ENCODE measurements around the gene AGAP1.

GRCh38 chr2:235849489-235849888 lies 355.6 kb downstream of the AGAP1 start:
- TF ChIP-seq POLR2A (IDR thresholded peaks at IDR 0.05; ENCODE audit: low read depth, low read length) (no peak), CTCF (IDR thresholded peaks at IDR 0.05; ENCODE audit: extremely low read depth in 1 of 2, insufficient read depth in 1 of 2, low read depth in 1 of 2, low read length in 2 of 2) (peak in 1 of 2 donors; percentile 6), EZH2 (IDR thresholded peaks at IDR 0.05; ENCODE audit: borderline replicate concordance, low read depth, low read length, severe bottlenecking) (no peak), GATA2 (IDR thresholded peaks at IDR 0.05; ENCODE audit: insufficient read depth, insufficient read length, low read depth, low read length) (no peak), POLR2AphosphoS5 (IDR thresholded peaks at IDR 0.05; ENCODE audit: insufficient read depth, low read depth, low read length) (no peak), MYC (IDR thresholded peaks at IDR 0.05; ENCODE audit: low read depth, low read length) (no peak), JUN (IDR thresholded peaks at IDR 0.05; ENCODE audit: borderline replicate concordance, insufficient read depth, insufficient read length, low read depth) (no peak), FOS (IDR thresholded peaks at IDR 0.05; ENCODE audit: borderline replicate concordance, insufficient read depth, low read length) (no peak)
- TF ChIP-seq, protein P1, sequence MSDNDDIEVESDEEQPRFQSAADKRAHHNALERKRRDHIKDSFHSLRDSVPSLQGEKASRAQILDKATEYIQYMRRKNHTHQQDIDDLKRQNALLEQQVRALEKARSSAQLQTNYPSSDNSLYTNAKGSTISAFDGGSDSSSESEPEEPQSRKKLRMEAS (IDR thresholded peaks at IDR 0.05; ENCODE audit: insufficient read depth, insufficient read length): no peak

All from endothelial cell of umbilical vein (primary cell).